ENCODE results near the gene FPR1.

GRCh38 chr19:51737924-51738323 lies 13.8 kb downstream of the FPR1 start:
- TF ChIP-seq GATA2 (IDR thresholded peaks at IDR 0.05; ENCODE audit: low read depth, low read length) = no peak
- no peak for TF ChIP-seq GATA3 (IDR thresholded peaks at IDR 0.05; ENCODE audit: low read depth, low read length)

Measured in SH-SY5Y (cell line).